ENCODE data around the gene FARP1. TPM values are rescaled to one million over a fixed set of nuclear protein-coding genes. Genes with fewer than 3 reads are reported as not detected.

FARP1 gene
- total and polyA plus RNA-seq, 2 experiments from 2014 or later: 43.2 to 44.2 TPM

DNA sequence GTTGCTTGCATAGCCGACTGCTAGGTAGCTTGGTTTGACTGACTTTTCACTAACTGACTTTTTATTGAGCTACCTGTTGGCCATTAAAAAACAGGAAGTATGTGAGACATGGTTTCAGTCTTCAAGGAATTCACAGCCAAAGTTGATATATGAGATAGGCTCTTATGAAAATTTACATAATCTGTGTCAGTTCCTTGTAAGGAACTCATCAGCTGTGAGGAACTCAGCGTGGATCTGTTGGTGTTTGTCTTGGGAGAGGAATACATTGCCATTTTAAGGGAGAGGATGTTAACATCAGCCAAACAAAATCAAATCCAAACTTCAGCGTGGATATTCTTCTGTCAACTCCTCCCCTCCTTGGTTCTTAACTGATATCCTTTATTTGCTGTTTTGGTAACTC is 32.1 kb downstream of the FARP1 start:
- H3K4me3 ChIP-seq: no peak overlapping the region
- no peaks in the 10 kb centered on the region for H3K27me3 ChIP-seq
- H3K27ac ChIP-seq: no peak overlapping the region
- H3K9me3 ChIP-seq (ENCODE audit: low read depth): no peaks in the 10 kb centered on the region
- TF ChIP-seq, protein P1, sequence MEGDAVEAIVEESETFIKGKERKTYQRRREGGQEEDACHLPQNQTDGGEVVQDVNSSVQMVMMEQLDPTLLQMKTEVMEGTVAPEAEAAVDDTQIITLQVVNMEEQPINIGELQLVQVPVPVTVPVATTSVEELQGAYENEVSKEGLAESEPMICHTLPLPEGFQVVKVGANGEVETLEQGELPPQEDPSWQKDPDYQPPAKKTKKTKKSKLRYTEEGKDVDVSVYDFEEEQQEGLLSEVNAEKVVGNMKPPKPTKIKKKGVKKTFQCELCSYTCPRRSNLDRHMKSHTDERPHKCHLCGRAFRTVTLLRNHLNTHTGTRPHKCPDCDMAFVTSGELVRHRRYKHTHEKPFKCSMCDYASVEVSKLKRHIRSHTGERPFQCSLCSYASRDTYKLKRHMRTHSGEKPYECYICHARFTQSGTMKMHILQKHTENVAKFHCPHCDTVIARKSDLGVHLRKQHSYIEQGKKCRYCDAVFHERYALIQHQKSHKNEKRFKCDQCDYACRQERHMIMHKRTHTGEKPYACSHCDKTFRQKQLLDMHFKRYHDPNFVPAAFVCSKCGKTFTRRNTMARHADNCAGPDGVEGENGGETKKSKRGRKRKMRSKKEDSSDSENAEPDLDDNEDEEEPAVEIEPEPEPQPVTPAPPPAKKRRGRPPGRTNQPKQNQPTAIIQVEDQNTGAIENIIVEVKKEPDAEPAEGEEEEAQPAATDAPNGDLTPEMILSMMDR (IDR thresholded peaks at IDR 0.05; ENCODE audit: low read depth, low read length): no peak
- peaks cover 29% of the 10 kb centered on the region for H3K4me1 ChIP-seq (ENCODE audit: low read depth)
- H3K36me3 ChIP-seq: no peaks in the 10 kb centered on the region
- no peak for DNase-seq (ENCODE audit: low read depth in 1 of 2, low spot score in 1 of 2)

DNA sequence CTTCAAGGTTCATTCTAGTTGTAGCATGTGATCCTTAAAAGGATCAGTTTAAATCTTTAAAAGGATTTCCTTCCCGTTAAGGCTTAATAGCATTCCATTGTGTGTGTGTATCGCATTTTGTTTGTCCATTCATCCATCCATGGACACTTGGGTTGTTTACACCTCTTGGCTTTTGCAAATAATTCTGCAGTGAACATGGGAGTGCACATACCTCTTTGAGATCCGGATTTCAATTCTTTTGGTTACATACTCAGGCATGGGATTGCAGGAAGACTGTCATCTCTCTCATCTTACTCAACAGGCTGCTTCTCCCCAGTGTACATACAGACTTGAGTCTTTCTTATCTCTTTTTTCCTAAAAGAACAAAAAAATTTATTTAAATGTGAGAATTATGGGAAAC is 32.9 kb downstream of the FARP1 start:
- H3K4me1 ChIP-seq (ENCODE audit: low read depth): peaks cover 29% of the 10 kb centered on the region
- TF ChIP-seq, protein P1 (IDR thresholded peaks at IDR 0.05; ENCODE audit: low read depth, low read length): no peak
- no peak overlapping the region for H3K27ac ChIP-seq
- H3K9me3 ChIP-seq (ENCODE audit: low read depth): no peaks in the 10 kb centered on the region
- no peak for DNase-seq (ENCODE audit: low read depth in 1 of 2, low spot score in 1 of 2)
- no peaks in the 10 kb centered on the region for H3K36me3 ChIP-seq
- no peaks in the 10 kb centered on the region for H3K27me3 ChIP-seq
- no peak overlapping the region for H3K4me3 ChIP-seq

DNA sequence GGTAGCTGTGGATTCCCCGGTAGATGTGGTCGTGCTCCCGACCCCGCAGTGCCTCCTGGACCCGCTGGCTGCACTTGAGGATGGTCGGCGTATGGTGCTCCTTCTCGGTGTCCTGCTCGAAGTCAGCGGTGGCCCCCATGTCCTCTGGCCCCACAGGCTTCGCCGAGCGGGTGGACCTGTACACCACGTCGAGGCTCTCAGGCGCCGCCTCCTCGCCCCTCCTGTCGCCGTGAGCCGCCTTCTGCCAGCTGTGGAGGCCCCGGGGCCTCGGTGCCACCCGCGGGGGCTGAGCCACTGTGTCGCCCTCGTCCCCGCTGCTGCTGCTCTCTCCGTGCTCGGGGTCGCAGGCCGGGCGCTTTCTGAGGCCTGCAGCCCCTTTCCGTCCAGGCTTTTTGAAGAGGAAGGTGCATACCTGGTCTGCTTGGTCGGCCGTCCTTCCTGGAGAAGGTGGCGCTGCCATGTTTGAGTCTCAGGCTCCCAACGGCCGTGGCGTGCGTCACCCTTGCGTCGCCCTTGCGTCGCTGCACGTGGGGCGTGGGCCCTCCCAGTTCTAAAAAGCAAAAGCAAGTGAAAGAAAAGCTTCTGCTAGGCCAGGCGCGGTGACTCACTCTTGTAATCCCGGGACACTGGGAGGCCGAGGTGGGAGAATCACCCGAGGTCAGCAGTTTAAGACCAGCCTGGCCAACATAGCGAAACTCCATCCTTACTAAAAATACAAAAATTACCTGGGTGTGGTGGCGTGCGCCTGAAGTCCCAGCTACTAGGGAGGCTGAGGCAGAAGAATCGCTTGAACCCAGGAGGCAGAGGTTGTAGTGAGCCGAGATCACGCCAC is 34.1 kb downstream of the FARP1 start, which contains the start of gene RNF113B:
Gene RNF113B (minus strand): TSS at position 493 of the 832 bp plus-strand sequence. CDS start 33 bp downstream, at position 460.
- H3K9me3 ChIP-seq (ENCODE audit: low read depth): no peaks in the 10 kb centered on the region
- DNase-seq (ENCODE audit: low read depth in 1 of 2, low spot score in 1 of 2): no peak
- H3K36me3 ChIP-seq: no peaks in the 10 kb centered on the region
- H3K27ac ChIP-seq: no peak within 1 kb of the TSS
- H3K4me3 ChIP-seq: no peak within 1 kb of the TSS
- H3K4me1 ChIP-seq (ENCODE audit: low read depth): peaks cover 22% of the 10 kb centered on the region
- no peaks in the 10 kb centered on the region for H3K27me3 ChIP-seq
- TF ChIP-seq, protein P1 (IDR thresholded peaks at IDR 0.05; ENCODE audit: low read depth, low read length): no peak

DNA sequence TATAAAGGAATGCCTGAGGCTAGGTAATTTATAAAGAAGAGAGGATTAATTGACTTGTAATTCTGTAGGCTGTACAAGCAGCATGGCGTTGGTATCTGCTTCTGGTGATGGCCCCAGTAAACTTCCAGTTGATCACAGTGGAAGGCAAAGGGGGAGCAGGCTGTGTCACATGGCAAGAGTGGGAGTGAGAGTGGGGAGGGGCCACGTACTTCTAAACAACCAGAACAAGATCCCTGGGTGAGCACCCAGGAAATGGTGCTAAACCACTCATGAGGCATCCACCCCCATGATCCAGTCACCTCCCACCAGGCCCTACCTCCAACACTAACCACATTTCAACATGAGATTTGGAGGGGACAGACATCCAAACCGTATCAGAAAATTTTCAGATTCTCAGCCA is 37.2 kb downstream of the FARP1 start:
- DNase-seq (ENCODE audit: low read depth in 1 of 2, low spot score in 1 of 2): peak in 1 of 2 donors; percentile 41
- no peaks in the 10 kb centered on the region for H3K4me1 ChIP-seq (ENCODE audit: low read depth)

DNA sequence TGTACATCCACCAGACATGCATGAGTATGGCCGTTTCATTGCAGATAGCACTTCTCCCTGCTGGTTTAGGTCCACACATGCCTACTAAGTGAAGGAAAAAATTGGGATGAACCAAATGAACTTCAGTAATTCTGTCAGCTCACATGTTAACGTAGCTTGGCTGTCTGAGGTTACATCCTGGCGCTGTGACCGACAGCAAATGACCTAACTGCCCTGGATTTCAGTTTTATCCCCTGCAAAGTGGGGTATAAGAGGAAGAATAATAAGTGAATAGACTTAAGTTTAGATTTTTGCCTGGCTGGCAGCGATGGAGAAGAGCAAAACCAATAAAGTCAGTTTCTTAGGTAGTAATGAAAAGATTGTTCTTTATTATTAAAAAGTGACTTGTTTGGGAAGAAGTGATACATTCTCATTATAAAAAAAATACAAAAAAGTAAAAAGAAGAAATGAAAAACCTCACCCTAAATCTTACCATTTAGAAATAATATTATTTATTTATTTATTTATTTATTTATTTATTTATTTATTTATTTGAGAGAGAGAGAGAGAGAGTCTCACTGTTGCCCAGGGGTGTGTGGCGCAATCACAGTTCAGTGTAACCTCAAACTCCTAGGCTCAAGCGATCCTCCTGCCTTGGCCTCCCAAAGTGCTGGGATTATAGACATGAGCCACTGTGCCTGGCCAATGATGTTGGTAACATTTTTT is 38.4 kb downstream of the FARP1 start:
- H3K27me3 ChIP-seq: no peaks in the 10 kb centered on the region
- H3K36me3 ChIP-seq: no peaks in the 10 kb centered on the region
- H3K4me1 ChIP-seq (ENCODE audit: low read depth): no peaks in the 10 kb centered on the region
- DNase-seq (ENCODE audit: low read depth in 1 of 2, low spot score in 1 of 2): no peak
- H3K27ac ChIP-seq: no peak overlapping the region
- no peak overlapping the region for H3K4me3 ChIP-seq
- H3K9me3 ChIP-seq (ENCODE audit: low read depth): no peaks in the 10 kb centered on the region
- TF ChIP-seq, protein P1 (IDR thresholded peaks at IDR 0.05; ENCODE audit: low read depth, low read length): no peak

More for the DNA sequence above, 37.2 kb downstream of the FARP1 start:
- no peaks in the 10 kb centered on the region for H3K27me3 ChIP-seq
- no peak overlapping the region for H3K4me3 ChIP-seq
- TF ChIP-seq, protein P1 (IDR thresholded peaks at IDR 0.05; ENCODE audit: low read depth, low read length): no peak
- no peaks in the 10 kb centered on the region for H3K36me3 ChIP-seq
- no peak overlapping the region for H3K27ac ChIP-seq
- no peaks in the 10 kb centered on the region for H3K9me3 ChIP-seq (ENCODE audit: low read depth)
